C4-2B (cell line): ENCODE results near the gene DENND2D.

Source experiments
- H3K27ac ChIP-seq: fragments of 450-650 bp; 2 replicates; pipeline ENCODE4 v1.5.1; 2017
- CTCF ChIP-seq: fragments of 450-650 bp; conservative IDR thresholded peaks from 2 replicates; pipeline ENCODE4 v1.5.1; 2017; ENCODE audit warnings: mild to moderate bottlenecking
- ZFX ChIP-seq: fragments of 450-650 bp; IDR thresholded peaks from 2 replicates; pipeline ENCODE4 v1.6.1; 2017

DENND2D gene

DNA sequence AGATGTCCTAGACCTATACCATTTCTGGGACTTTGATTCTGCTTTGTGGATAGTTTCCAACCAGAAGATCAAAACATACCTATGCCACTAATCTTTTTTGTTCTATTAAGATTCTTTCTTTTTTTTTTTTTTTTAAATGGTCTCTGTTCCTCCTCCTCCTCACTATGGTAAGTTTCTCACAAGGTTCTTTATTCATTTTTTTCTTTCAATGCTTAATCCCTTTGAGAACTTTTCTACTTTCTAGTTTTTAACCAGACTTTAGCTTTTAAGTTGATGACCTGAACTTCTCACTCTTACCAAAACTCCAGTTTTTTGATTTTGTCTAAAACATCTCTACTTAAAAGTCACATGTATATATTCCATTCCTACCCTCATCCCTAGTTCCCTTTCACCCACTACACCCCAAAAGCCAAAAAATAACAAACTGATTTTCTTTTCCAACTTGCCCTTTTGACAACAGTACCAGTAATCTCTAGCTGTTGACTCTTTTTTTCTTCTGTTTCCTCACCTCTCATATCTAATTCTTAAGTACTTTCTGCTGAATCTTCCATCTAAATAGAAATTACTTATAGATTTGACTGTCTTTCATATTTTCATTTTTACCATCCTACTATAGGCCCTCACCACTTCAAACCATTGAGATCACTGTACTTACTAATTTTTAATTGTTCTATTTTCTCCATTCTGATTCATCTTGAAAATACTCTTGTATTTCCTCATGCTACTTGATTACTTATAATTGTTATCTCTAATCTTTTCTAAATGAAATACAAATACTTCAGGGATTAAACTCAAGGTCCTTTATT is 54.3 kb downstream of the DENND2D start:
- TF ChIP-seq CTCF (no peak), ZFX (no peak)
- no peak overlapping the region for H3K27ac ChIP-seq

DNA sequence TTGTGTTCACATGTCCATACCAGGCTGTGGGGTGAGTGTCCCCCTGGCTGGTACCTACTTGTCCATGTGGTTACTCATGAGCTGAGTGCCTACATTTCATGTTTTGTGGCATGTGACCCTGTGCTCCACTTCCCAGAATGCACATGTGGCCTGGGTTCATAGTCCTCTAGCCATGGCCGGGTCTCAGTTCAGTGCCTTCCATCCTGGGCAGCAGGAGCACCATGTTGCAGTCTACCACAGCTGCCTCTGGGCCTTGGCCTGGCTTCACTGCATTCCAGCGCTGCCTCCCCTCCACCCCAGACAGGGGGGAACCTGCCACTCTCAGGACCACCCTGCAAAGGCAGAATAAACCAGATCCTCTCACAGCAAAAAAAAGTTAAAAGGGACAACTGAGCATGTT is 54.9 kb downstream of the DENND2D start:
- H3K27ac ChIP-seq = no peak overlapping the region

DNA sequence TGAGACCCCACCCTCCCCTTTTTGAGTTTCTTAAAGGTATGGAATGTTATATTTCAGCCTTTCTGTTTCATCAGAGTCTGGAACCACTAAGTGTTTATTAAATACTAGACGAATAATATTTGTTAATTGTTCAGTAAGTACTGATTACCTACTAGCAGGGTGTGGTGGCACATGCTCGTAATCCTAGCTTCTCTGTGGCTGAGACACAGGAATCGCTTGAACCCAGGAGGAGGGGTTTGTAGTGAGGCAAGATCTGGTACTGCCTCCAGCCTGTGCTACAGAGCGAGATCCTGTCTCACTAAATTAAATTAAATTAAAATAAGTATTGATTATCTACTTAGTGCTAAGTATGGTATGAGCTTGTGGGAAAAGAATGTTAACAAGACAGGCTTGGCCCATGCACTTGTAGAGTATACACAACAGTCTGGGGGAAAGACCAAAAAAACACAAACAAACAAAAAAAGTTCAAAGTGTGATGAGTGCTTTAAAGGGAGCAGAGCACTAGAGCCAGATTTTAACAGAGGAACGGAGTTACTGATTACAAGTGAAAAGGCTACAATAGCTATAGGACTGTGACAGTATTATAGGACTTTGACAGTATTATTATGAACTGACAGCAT is 58.0 kb downstream of the DENND2D start:
- H3K27ac ChIP-seq = no peak overlapping the region
- no peak for TF ChIP-seq ZFX
- TF ChIP-seq CTCF = no peak

More for the DNA sequence above, 54.9 kb downstream of the DENND2D start:
- no peak for TF ChIP-seq ZFX
- no peak for TF ChIP-seq CTCF

GRCh38 chr1:111141245-111142220 is 58.9 kb downstream of the DENND2D start:
- H3K27ac ChIP-seq = no peak overlapping the region
- TF ChIP-seq ZFX (no peak), CTCF (no peak)

DNA sequence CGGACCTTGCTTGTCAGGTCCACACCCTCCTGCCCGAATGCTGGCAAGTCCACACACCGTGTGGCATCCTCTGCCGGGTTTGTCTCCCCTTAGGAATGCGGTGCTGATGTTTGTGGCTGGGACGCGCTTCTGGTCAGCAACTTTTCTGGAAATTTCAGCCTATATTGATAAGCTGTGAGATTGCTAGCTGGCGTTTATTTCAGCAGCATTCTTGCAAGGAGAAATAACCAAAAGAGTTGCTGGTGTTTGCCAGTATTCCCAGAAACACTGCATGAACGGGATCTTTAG is 59.8 kb downstream of the DENND2D start:
- TF ChIP-seq CTCF (no peak), ZFX (no peak)
- peak overlapping the region; percentile 90 for H3K27ac ChIP-seq

DNA sequence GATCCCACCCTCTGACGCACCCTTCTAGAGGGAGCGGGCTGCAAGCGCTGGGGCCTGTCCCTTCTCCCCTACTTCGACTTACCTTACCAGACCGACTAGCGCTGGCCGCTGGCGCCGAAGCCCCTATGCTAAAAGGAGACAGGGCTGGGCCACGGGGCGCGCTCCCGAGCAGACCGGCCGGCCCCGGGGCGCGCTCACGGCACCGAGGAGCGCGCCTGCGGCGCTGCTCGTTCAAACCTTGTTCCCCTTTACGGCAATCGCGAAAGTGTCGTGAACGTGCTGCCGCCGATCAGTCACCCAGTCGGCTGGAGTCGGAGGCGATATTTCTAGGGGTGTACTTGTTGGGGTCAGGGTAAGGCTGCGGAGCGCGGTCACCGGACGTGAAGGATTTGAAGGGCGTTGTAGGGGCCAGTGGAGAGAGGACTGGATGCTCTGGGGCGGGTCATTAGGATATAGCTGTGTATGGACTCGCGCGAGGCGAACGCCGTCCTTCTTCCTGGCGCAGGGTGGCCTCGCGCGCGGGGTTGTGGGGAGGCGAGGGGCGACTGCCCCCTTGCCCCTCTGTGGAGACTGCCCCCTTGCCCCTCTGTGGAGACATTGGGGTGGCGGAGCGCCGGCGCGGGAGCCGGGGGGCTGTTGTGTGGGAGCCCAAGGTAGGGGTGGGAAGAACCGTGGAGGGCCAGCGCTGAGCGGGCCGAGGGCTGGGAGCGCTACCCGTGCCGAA is 60.3 kb downstream of the DENND2D start, which contains the start of the genes CEPT1 and DRAM2:
TSS of gene CEPT1 (plus strand) at position 268 of the 724 bp plus-strand sequence. CDS start 7,492 bp downstream, outside the sequence.
TSS of gene DRAM2 (minus strand) at position 138 of the 724 bp plus-strand sequence. CDS start 8,539 bp downstream, outside the sequence.
- TF ChIP-seq ZFX (peak; percentile 58), CTCF (no peak)
- H3K27ac ChIP-seq = peak within 1 kb of the TSS; percentile 90
